ENCODE results near the gene GSDMA.

Gene GSDMA

GRCh38 chr17:39960524-39961041, 2.2 kb upstream of the GSDMA start (continued):
- TF ChIP-seq ZSCAN23 (tag by site-specific recombination; IDR thresholded peaks at IDR 0.05), result no peak
- TF ChIP-seq ZNF626 (tag by site-specific recombination; IDR thresholded peaks at IDR 0.05), result no peak
- TF ChIP-seq ZNF426 (tag by site-specific recombination; IDR thresholded peaks at IDR 0.05), result no peak
- no peak for TF ChIP-seq ZNF837 (tag by site-specific recombination; IDR thresholded peaks at IDR 0.05)
- no peak for TF ChIP-seq ZFP41 (tag by site-specific recombination; IDR thresholded peaks at IDR 0.05; ENCODE audit: borderline replicate concordance)
- TF ChIP-seq ZNF146 (tag by site-specific recombination; IDR thresholded peaks at IDR 0.05), result no peak
- TF ChIP-seq ZNF155 (tag by site-specific recombination; IDR thresholded peaks at IDR 0.05), result no peak
- no peak for TF ChIP-seq ZNF791 (tag by site-specific recombination; IDR thresholded peaks at IDR 0.05)
- TF ChIP-seq FEZF1 (tag by site-specific recombination; IDR thresholded peaks at IDR 0.05), result no peak
- no peak for TF ChIP-seq ZNF19 (tag by site-specific recombination; IDR thresholded peaks at IDR 0.05; ENCODE audit: low read depth)
- no peak for TF ChIP-seq ZNF561 (tag by site-specific recombination; IDR thresholded peaks at IDR 0.05; ENCODE audit: borderline replicate concordance)
- TF ChIP-seq AEBP2 (tag by site-specific recombination; IDR thresholded peaks at IDR 0.05; ENCODE audit: borderline replicate concordance), result no peak
- TF ChIP-seq ZNF660 (tag by site-specific recombination; IDR thresholded peaks at IDR 0.05), result no peak
- TF ChIP-seq OSR2 (tag by site-specific recombination; IDR thresholded peaks at IDR 0.05), result 0 out of 2 replicates have a peak, but pooled peaks have one; percentile 10
- TF ChIP-seq ATF2 (tag by site-specific recombination; IDR thresholded peaks at IDR 0.05; ENCODE audit: low read depth), result no peak
- TF ChIP-seq ZNF335 (tag by site-specific recombination; conservative IDR thresholded peaks at IDR 0.05), result peak; percentile 34

GRCh38 chr17:39963829-39964228, 1.0 kb downstream of the GSDMA start:
- ChIA-PET POLR2A (no interaction called here), CTCF (interaction anchor here (1.0 kb wide), 1 partner anchor 51 kb away, joined by 3 read pairs; the partner anchor contains the start of gene CSF3)
- TF ChIP-seq ZNF658 (tag by site-specific recombination; IDR thresholded peaks at IDR 0.05), result no peak
- no peak for TF ChIP-seq GLI2 (tag by site-specific recombination; IDR thresholded peaks at IDR 0.05; ENCODE audit: borderline replicate concordance, low read depth)
- no peak for TF ChIP-seq TSHZ1 (tag by site-specific recombination; IDR thresholded peaks at IDR 0.05; ENCODE audit: borderline replicate concordance)
- TF ChIP-seq GLIS2 (tag by site-specific recombination; IDR thresholded peaks at IDR 0.05), result no peak
- TF ChIP-seq ZNF521 (tag by site-specific recombination; IDR thresholded peaks at IDR 0.05), result no peak
- no peak for TF ChIP-seq OVOL3 (tag by site-specific recombination; IDR thresholded peaks at IDR 0.05)
- H3K4me3 ChIP-seq (ENCODE audit: low read depth, low read length), result no peak overlapping the region
- H3K4me1 ChIP-seq (ENCODE audit: control insufficient read depth, insufficient read depth, low read length), result peaks cover 2% of the 10 kb centered on the region
- H3K36me3 ChIP-seq (ENCODE audit: control insufficient read depth in 2 of 2, insufficient read depth in 1 of 2, low read length in 2 of 2), result no peaks in the 10 kb centered on the region
- H3K27ac ChIP-seq (ENCODE audit: extremely low read depth, low read depth, low read length), result no peak overlapping the region
- H3K9me3 ChIP-seq (ENCODE audit: control insufficient read depth, insufficient read depth, low read depth, low read length), result no peaks in the 10 kb centered on the region
